Aorta (tissue), 5 donors: ENCODE results near the gene SOAT2. TPM values are rescaled to one million over a fixed set of nuclear protein-coding genes. Genes with fewer than 3 reads are reported as not detected.

Experiments used
- ATAC-seq: fragments of 200-7000 bp; cut with Tn5 transposase; one replicate; pipeline ENCODE4 v1.9.1; 2022; ENCODE audit warnings: moderate library complexity; ENCODE audit not compliant: low FRiP score
- DNase-seq, 2 donors: peaks; one replicate each; pipeline ENCODE4 v3.0.0-alpha.2; 2020
- H3K27ac ChIP-seq, 2 donors: one replicate each; pipeline ENCODE4 v1.5.1; 2013; ENCODE audit warnings: low read length in 2 of 2, mild to moderate bottlenecking in 2 of 2, moderate library complexity in 2 of 2, control low read depth in 1 of 2, inconsistent platforms in 1 of 2, low read depth in 1 of 2
- H3K27me3 ChIP-seq, 2 donors: one replicate each; pipeline ENCODE4 v1.6.1; 2013; ENCODE audit warnings: control low read depth in 1 of 2, low read length in 1 of 2, mild to moderate bottlenecking in 1 of 2, moderate library complexity in 1 of 2; ENCODE audit not compliant: insufficient read depth in 2 of 2, control insufficient read depth in 1 of 2
- H3K36me3 ChIP-seq, 2 donors: one replicate each; pipeline ENCODE4 v1.6.1; 2013; ENCODE audit warnings: control low read depth in 1 of 2, low read length in 1 of 2, mild to moderate bottlenecking in 1 of 2; ENCODE audit not compliant: insufficient read depth in 2 of 2, control insufficient read depth in 1 of 2
- H3K4me1 ChIP-seq, 2 donors: one replicate each; pipeline ENCODE4 v1.6.1; 2013; ENCODE audit warnings: low read length in 2 of 2, control low read depth in 1 of 2, mild to moderate bottlenecking in 1 of 2, moderate library complexity in 1 of 2; ENCODE audit not compliant: insufficient read depth in 2 of 2, control insufficient read depth in 1 of 2
- H3K4me3 ChIP-seq, 2 donors: one replicate each; pipeline ENCODE4 v1.5.1; 2013; ENCODE audit warnings: low read length in 2 of 2, control low read depth in 1 of 2, mild to moderate bottlenecking in 1 of 2
- H3K9me3 ChIP-seq: one replicate; pipeline ENCODE4 v1.6.1; 2013; ENCODE audit warnings: mild to moderate bottlenecking, low read length; ENCODE audit not compliant: control insufficient read depth
- WGBS, 2 donors: extraction: QIAGEN DNeasy Blood & Tissue Kit; methylation state at CpG; one replicate each; pipeline ENCODE4 v1.1.7; 2013; 5-methylcytosine and 5-hydroxymethylcytosine counted together
- intact Hi-C, 2 donors: fragments of 100-400 bp; cut with DNase I; formaldehyde crosslinking; loops; one replicate each; pipeline versions ENCODE4 v1.14.2 to v1.15.0; 2022
- microRNA-seq, 2 donors: library from miRNA; unstranded; fragments of <30 nt; microRNA quantifications; one replicate each; pipeline ENCODE4 v1.2.0, GENCODE V29; 2020
- polyA plus RNA-seq, 2 donors: library from polyadenylated mRNA; stranded (reverse); fragments of 200-250 nt; gene quantifications; one replicate each; pipeline ENCODE4 v1.2.3, GENCODE V29; 2013
- total RNA-seq, 2 donors: library from RNA; stranded (reverse); fragmentation: NEBNext Ultra II Directional; extraction: Animal tissue kit (Norgen Biotek cat#: 25700); gene quantifications; one replicate each; pipeline ENCODE4 v1.2.1, GENCODE V29; 2021
- donor health status: healthy with polysubstance abuse.
- donor health status: Bipolar disorder and iron deficiency.
- donor health status: DM: no; HTN: no; CAD: no.
- donor health status: DM: no; HTN: no; CAD: no.
- donor health status: DM: yes; HTN: yes; CAD: no.

SOAT2 gene
- total and polyA plus RNA-seq, 4 donors = 0.63 to 3.4 (median 1.4) TPM

DNA sequence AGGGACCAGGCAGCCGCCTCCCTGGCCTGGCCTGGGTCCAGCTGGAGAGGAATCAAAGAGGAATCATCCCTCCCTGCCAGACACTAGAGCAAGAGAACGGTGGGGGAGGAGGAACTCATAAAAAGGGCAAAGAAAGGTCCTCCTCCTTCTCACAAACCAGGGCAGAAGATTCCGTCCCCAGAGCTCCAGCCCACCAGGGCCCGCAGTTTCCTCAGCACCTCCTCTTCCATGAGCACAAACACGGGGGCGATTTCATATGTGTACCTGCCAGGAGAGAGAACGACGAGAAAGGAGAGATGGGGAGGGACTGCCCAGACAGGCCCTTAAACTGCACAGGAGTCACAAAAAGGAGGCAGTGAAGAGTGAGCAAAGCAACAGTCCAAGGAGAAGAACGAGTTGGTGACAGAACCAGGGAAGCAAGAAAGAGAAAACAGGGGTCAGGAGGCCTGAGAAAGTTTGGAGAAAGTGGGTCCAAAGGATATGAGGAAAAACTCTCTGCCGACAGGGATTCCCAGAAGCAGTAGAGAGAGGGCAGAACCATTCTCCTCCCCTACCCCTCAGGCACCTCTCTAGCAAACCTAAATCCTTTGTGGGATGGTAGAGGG is 68.5 kb downstream of the SOAT2 start:
- Histone ChIP-seq H3K27ac (no peak overlapping the region), H3K4me3 (no peak overlapping the region), H3K27me3 (no peaks in the 10 kb centered on the region), H3K4me1 (no peaks in the 10 kb centered on the region), H3K36me3 (peaks cover 2 to 7% of the 10 kb centered on the region in 2 donors), H3K9me3 (no peaks in the 10 kb centered on the region)
- 76 to 78% methylated on average over 10 of the region's 10 CpGs for WGBS, 2 donors
- ATAC-seq (no peak), DNase-seq (peak in 1 of 2 donors; percentile 40)
- intact Hi-C loops = no loop called here

DNA sequence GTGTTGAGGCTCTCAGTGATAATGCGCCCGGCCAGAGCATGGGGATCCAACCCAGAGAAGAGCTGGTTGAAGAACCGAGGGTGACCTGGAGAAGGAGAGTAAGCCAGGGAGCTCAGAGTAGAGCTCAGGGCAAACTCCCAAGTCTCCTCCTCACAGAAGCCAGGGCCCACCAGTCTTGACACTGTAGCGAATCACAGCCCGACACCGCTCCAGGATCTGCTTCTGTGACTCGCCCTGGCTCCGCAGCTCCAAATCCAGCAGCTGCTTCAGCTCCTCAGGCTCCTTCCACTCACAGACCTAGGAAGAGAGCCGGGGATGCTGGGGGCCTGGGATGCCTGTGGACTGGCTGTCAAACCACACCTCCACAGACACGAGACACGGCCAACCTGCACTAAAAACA is 69.1 kb downstream of the SOAT2 start:
- WGBS, 2 donors = 91 to 92% methylated on average over 11 of the region's 11 CpGs
- DNase-seq = peak in 1 of 2 donors; percentile 65
- Histone ChIP-seq H3K27ac (no peak overlapping the region), H3K36me3 (peaks cover 0 to 7% of the 10 kb centered on the region in 2 donors), H3K4me1 (no peaks in the 10 kb centered on the region), H3K27me3 (no peaks in the 10 kb centered on the region), H3K4me3 (no peak overlapping the region), H3K9me3 (no peaks in the 10 kb centered on the region)
- intact Hi-C loops = no loop called here
- no peak for ATAC-seq

DNA sequence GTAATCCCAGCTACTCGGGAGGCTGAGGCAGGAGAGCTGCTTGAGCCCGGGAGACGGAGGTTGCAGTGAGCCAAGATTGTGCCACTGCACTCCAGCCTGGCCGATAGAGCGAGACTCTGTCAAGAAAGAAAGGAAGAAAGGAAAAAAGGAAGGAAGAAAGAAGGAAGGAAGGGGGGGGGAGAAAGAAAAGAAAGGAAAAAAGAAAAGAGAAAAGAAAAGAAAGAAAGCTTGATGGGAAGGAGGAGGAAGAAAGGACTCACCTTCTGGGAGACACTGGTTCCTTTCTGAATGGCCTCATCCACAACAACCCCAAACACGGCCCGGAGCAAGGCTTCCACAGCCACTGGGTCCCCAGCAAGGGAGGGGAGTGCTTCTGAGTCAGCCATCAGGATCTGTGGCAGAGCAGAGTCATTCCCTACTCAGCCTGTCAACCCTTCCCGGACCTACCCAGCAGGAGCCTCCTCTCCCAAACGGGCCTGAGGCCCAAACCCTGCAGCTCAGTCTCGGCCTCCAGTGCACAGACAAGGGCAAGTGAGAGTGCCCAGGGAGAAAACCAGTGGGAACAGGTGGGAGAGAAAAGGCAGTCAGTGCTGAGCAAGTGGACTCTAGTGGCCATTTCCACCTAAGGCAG is 69.9 kb downstream of the SOAT2 start:
- DNase-seq = peak in 1 of 2 donors; percentile 32
- Histone ChIP-seq H3K27ac (no peak overlapping the region), H3K36me3 (peaks cover 0 to 7% of the 10 kb centered on the region in 2 donors), H3K27me3 (no peaks in the 10 kb centered on the region), H3K9me3 (no peaks in the 10 kb centered on the region), H3K4me3 (no peak overlapping the region), H3K4me1 (no peaks in the 10 kb centered on the region)
- no peak for ATAC-seq
- intact Hi-C loops = no loop called here
- WGBS, 2 donors = 88% methylated on average over 10 of the region's 10 CpGs

Small RNA genes within 50 kb of the gene (microRNA-seq; reads per million reads assigned to microRNA genes)
- gene MIR6757 = 0.60 to 0.99 reads per million in 2 donors

Other genes starting within 250 kb of the SOAT2 start
- gene KRT8, start 198.4 kb upstream of the SOAT2 start, total RNA-seq = 100 to 1,000 TPM in 1 of 2 donors, 10 to 100 TPM in 1; 34.5 to 102 TPM
- 100 to 1,000 TPM in 1 of 2 donors, 10 to 100 TPM in 1; 39.4 to 323 TPM for gene KRT8, start 198.4 kb upstream of the SOAT2 start, polyA plus RNA-seq
- 1 to 10 TPM; 3.9 to 9.0 TPM for gene KRT18, start 154.4 kb upstream of the SOAT2 start, total RNA-seq
- gene KRT18, start 154.4 kb upstream of the SOAT2 start, polyA plus RNA-seq = 10 to 100 TPM; 15.8 to 54.1 TPM
- 100 to 1,000 TPM; 353 to 439 TPM for gene EIF4B, start 97.0 kb upstream of the SOAT2 start, total RNA-seq
- gene EIF4B, start 97.0 kb upstream of the SOAT2 start, polyA plus RNA-seq = 100 to 1,000 TPM; 147 to 259 TPM
- gene TNS2, start 53.4 kb upstream of the SOAT2 start, total RNA-seq = 100 to 1,000 TPM; 198 to 275 TPM
- 100 to 1,000 TPM; 130 to 412 TPM for gene TNS2, start 53.4 kb upstream of the SOAT2 start, polyA plus RNA-seq
- gene SPRYD3, start 24.1 kb upstream of the SOAT2 start, total RNA-seq = 100 to 1,000 TPM in 1 of 2 donors, 10 to 100 TPM in 1; 71.6 to 101 TPM
- gene SPRYD3, start 24.1 kb upstream of the SOAT2 start, polyA plus RNA-seq = 10 to 100 TPM; 53.8 to 60.9 TPM
- gene IGFBP6, start 5.8 kb upstream of the SOAT2 start, total RNA-seq = 100 to 1,000 TPM; 820 to 979 TPM
- 100 to 1,000 TPM; 507 to 837 TPM for gene IGFBP6, start 5.8 kb upstream of the SOAT2 start, polyA plus RNA-seq
- gene ZNF740, start 77.2 kb downstream of the SOAT2 start, total RNA-seq = 10 to 100 TPM; 34.0 to 46.3 TPM
- gene ZNF740, start 77.2 kb downstream of the SOAT2 start, polyA plus RNA-seq = 10 to 100 TPM in 1 of 2 donors, 1 to 10 TPM in 1; 4.1 to 15.7 TPM
- gene CSAD, start 77.4 kb downstream of the SOAT2 start, total RNA-seq = 10 to 100 TPM; 52.7 to 74.4 TPM
- 100 to 1,000 TPM in 1 of 2 donors, 1 to 10 TPM in 1; 5.0 to 118 TPM for gene CSAD, start 77.4 kb downstream of the SOAT2 start, polyA plus RNA-seq
- gene ITGB7, start 103.8 kb downstream of the SOAT2 start, total RNA-seq = 1 to 10 TPM; 3.2 to 5.8 TPM
- 1 to 10 TPM; 1.4 to 4.9 TPM for gene ITGB7, start 103.8 kb downstream of the SOAT2 start, polyA plus RNA-seq
- 10 to 100 TPM; 32.7 to 63.9 TPM for gene RARG, start 128.7 kb downstream of the SOAT2 start, total RNA-seq
- 10 to 100 TPM; 14.5 to 35.6 TPM for gene RARG, start 128.7 kb downstream of the SOAT2 start, polyA plus RNA-seq
- 1 to 10 TPM in 1 of 2 donors, under 1 TPM in 1; 0.49 to 2.8 TPM for gene ESPL1, start 164.8 kb downstream of the SOAT2 start, total RNA-seq
- gene ESPL1, start 164.8 kb downstream of the SOAT2 start, polyA plus RNA-seq = 1 to 10 TPM in 1 of 2 donors, under 1 TPM in 1; 0.38 to 2.5 TPM
- 100 to 1,000 TPM; 386 to 452 TPM for gene PFDN5, start 192.1 kb downstream of the SOAT2 start, total RNA-seq
- gene PFDN5, start 192.1 kb downstream of the SOAT2 start, polyA plus RNA-seq = 1,000 to 10,000 TPM; 1,642 to 3,916 TPM
- gene MYG1, start 196.2 kb downstream of the SOAT2 start, total RNA-seq = 10 to 100 TPM; 32.7 to 43.6 TPM
- 100 to 1,000 TPM in 1 of 2 donors, 10 to 100 TPM in 1; 38.6 to 112 TPM for gene MYG1, start 196.2 kb downstream of the SOAT2 start, polyA plus RNA-seq
- gene AAAS, start 218.1 kb downstream of the SOAT2 start, total RNA-seq = 10 to 100 TPM; 33.3 to 45.3 TPM
- 100 to 1,000 TPM in 1 of 2 donors, 10 to 100 TPM in 1; 15.3 to 109 TPM for gene AAAS, start 218.1 kb downstream of the SOAT2 start, polyA plus RNA-seq
- gene SP7, start 232.9 kb downstream of the SOAT2 start, total RNA-seq = under 1 TPM in 1 of 2 donors, not detected in 1; 0.33 TPM
- not detected for gene SP7, start 232.9 kb downstream of the SOAT2 start, polyA plus RNA-seq